ENCODE data around the gene SCUBE2.

DNA sequence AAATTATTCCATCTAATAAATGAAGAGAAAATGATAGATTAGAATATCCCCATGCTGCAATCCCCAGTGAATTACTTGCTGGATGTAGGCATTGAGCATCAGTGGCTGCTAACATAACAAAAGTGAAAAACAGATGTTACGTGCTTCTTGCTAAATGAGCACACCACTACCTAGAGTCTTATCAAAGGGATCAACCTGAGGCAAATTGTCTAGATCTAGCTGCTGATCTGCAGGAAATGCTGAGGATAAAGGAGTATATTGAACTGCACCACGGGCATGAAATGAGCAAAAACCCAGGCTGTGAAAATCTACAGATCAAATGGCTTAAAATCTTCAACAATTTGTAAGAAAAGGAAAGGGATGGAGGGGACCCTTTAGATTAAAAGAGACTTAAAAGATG, 45.3 kb upstream of the SCUBE2 start:
- TF ChIP-seq, protein P1, sequence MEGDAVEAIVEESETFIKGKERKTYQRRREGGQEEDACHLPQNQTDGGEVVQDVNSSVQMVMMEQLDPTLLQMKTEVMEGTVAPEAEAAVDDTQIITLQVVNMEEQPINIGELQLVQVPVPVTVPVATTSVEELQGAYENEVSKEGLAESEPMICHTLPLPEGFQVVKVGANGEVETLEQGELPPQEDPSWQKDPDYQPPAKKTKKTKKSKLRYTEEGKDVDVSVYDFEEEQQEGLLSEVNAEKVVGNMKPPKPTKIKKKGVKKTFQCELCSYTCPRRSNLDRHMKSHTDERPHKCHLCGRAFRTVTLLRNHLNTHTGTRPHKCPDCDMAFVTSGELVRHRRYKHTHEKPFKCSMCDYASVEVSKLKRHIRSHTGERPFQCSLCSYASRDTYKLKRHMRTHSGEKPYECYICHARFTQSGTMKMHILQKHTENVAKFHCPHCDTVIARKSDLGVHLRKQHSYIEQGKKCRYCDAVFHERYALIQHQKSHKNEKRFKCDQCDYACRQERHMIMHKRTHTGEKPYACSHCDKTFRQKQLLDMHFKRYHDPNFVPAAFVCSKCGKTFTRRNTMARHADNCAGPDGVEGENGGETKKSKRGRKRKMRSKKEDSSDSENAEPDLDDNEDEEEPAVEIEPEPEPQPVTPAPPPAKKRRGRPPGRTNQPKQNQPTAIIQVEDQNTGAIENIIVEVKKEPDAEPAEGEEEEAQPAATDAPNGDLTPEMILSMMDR (IDR thresholded peaks at IDR 0.05): no peak
- no peak for TF ChIP-seq POLR2A (IDR thresholded peaks at IDR 0.05)
